ENCODE results near the gene ACOT4. TPM values are rescaled to one million over a fixed set of nuclear protein-coding genes. Genes with fewer than 3 reads are reported as not detected.
"Not testable (repeated sequence)": the region's sequence is repeated elsewhere in the genome, so short reads cannot be mapped to it uniquely, and the experiment has no call there.

ACOT4 gene, protein sequence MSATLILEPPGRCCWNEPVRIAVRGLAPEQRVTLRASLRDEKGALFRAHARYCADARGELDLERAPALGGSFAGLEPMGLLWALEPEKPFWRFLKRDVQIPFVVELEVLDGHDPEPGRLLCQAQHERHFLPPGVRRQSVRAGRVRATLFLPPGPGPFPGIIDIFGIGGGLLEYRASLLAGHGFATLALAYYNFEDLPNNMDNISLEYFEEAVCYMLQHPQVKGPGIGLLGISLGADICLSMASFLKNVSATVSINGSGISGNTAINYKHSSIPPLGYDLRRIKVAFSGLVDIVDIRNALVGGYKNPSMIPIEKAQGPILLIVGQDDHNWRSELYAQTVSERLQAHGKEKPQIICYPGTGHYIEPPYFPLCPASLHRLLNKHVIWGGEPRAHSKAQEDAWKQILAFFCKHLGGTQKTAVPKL
- total RNA-seq, result 3.1 TPM
- polyA plus RNA-seq (ENCODE audit: insufficient read depth, low read depth, low replicate concordance), result 10.6 TPM
- long read RNA-seq, donor 1, partial matches to known transcripts, result 0 of 1 reads
- long read RNA-seq, donor 1, other reads (novel, unspliced or antisense), result 0 of 1 reads
- long read RNA-seq, donor 2, partial matches to known transcripts, result 0 of 4 reads
- long read RNA-seq, donor 2, other reads (novel, unspliced or antisense), result 0 of 4 reads
- long read RNA-seq, donor 3, transcript ACOT4-201 (3 exons, 2,362 nt), result major isoform, 5 of 5 reads
- long read RNA-seq, donor 3, partial matches to known transcripts, result 0 of 5 reads
- long read RNA-seq, donor 3, other reads (novel, unspliced or antisense), result 0 of 5 reads
- long read RNA-seq, donor 4, result 0 reads
- long read RNA-seq, donor 5, partial matches to known transcripts, result 0 of 1 reads
- long read RNA-seq, donor 5, other reads (novel, unspliced or antisense), result 0 of 1 reads
- long read RNA-seq, donor 6, result 0 reads
- long read RNA-seq, donor 7, transcript ACOT4-201 (3 exons, 2,362 nt), result major isoform, 9 of 10 reads
- long read RNA-seq, donor 7, partial matches to known transcripts, result 0 of 10 reads
- long read RNA-seq, donor 7, other reads (novel, unspliced or antisense), result 1 of 10 reads
- long read RNA-seq, donor 8, partial matches to known transcripts, result 0 of 1 reads
- long read RNA-seq, donor 8, other reads (novel, unspliced or antisense), result 0 of 1 reads
- long read RNA-seq, donor 9, partial matches to known transcripts, result 0 of 2 reads
- long read RNA-seq, donor 9, other reads (novel, unspliced or antisense), result 0 of 2 reads
- long read RNA-seq, donor 10, partial matches to known transcripts, result 0 of 3 reads
- long read RNA-seq, donor 10, other reads (novel, unspliced or antisense), result 0 of 3 reads

DNA sequence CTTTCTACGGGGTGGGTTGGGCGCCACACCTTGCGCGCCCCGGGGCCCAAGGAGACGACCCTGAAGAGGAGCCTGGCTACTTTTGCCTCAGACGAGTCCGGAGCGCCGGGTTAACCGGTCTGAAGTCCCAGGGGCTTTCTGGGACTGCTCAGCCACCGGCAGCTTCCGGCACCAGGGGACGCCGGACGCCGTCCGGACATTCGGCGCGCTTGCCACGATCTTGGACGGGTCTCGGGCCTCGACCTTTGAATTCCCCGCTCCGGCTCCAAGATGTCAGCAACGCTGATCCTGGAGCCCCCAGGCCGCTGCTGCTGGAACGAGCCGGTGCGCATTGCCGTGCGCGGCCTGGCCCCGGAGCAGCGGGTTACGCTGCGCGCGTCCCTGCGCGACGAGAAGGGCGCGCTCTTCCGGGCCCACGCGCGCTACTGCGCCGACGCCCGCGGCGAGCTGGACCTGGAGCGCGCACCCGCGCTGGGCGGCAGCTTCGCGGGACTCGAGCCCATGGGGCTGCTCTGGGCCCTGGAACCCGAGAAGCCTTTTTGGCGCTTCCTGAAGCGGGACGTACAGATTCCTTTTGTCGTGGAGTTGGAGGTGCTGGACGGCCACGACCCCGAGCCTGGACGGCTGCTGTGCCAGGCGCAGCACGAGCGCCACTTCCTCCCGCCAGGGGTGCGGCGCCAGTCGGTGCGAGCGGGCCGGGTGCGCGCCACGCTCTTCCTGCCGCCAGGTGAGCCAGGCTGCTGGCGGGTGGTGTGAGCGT is at the start of gene ACOT4:
Gene ACOT4, plus strand, starts transcription at position 184 of the 760 bp plus-strand sequence. Its CDS starts 87 bp downstream, at position 271.
- Histone ChIP-seq H3K36me3 (ENCODE audit: control insufficient read depth in 2 of 3, insufficient read depth in 3 of 3, low read length in 3 of 3) (no peaks in the 10 kb centered on the region), H3K27ac (ENCODE audit: low read depth in 2 of 2, low read length in 2 of 2) (peak within 1 kb of the TSS; percentile 37 to 67), H3K9me3 (ENCODE audit: control insufficient read depth in 2 of 3, insufficient read depth in 1 of 3, low read length in 3 of 3) (no peaks in the 10 kb centered on the region), H3K4me3 (ENCODE audit: low read length in 3 of 3) (peak within 1 kb of the TSS; percentile 17 to 77 (median 64)), H3K9ac (ENCODE audit: low read length in 3 of 3) (peak within 1 kb of the TSS in 1 of 3 donors; percentile 31), H3K4me1 (ENCODE audit: control insufficient read depth in 2 of 3, insufficient read depth in 2 of 3, low read depth in 1 of 3, low read length in 3 of 3) (peaks cover 0 to 2% (median 0%) of the 10 kb centered on the region in 3 donors), H3K27me3 (ENCODE audit: control insufficient read depth, insufficient read depth, low read length) (no peaks in the 10 kb centered on the region)
- TF ChIP-seq CTCF (IDR thresholded peaks at IDR 0.05; ENCODE audit: borderline replicate concordance, extremely low read depth, insufficient read depth), result peak; percentile 1
- intact Hi-C loops (cut with DNase I), result no loop called here
- no peak for FAIRE-seq
- peak; percentile 47 to 80 (median 63) for DNase-seq

DNA sequence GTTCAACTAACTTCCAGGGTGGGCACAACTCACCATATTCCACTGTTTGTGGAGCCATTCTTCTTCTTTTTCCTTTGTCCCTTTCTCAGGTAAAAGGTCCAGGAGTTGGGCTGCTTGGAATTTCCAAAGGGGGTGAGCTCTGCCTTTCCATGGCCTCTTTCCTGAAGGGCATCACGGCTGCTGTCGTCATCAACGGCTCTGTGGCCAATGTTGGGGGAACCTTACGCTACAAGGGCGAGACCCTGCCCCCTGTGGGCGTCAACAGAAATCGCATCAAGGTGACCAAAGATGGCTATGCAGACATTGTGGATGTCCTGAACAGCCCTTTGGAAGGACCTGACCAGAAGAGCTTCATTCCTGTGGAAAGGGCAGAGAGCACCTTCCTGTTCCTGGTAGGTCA is 48.7 kb upstream of the ACOT4 start:
- H3K4me1 ChIP-seq (ENCODE audit: control insufficient read depth in 2 of 3, insufficient read depth in 2 of 3, low read depth in 1 of 3, low read length in 3 of 3); H3K9ac ChIP-seq (ENCODE audit: low read length in 3 of 3); H3K27me3 ChIP-seq (ENCODE audit: control insufficient read depth, insufficient read depth, low read length); H3K27ac ChIP-seq (ENCODE audit: low read depth in 2 of 2, low read length in 2 of 2); FAIRE-seq; intact Hi-C loops (cut with DNase I); H3K4me3 ChIP-seq (ENCODE audit: low read length in 3 of 3); DNase-seq; H3K9me3 ChIP-seq (ENCODE audit: control insufficient read depth in 2 of 3, insufficient read depth in 1 of 3, low read length in 3 of 3); H3K36me3 ChIP-seq (ENCODE audit: control insufficient read depth in 2 of 3, insufficient read depth in 3 of 3, low read length in 3 of 3): not testable (repeated sequence)

DNA sequence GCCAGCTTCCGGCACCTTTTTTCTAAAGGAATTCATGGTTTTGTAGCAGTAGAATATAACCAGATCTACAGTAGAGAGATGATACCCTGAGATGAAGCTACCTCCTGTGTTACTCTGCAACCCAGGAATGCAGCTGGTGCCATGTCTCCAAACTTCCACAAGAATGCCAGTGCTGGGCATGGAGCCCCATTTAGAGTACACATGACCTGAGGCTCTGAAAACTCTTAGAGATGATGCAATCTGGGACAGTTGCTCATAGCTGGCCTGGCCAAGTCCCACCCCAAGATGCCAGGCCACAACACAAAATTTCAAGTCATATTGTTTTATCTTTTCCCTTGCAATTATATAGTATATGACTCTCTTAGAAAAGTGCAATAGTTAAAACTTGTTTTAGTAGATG is 46.3 kb upstream of the ACOT4 start:
- H3K36me3 ChIP-seq (ENCODE audit: control insufficient read depth in 2 of 3, insufficient read depth in 3 of 3, low read length in 3 of 3); H3K4me3 ChIP-seq (ENCODE audit: low read length in 3 of 3); H3K9ac ChIP-seq (ENCODE audit: low read length in 3 of 3); H3K4me1 ChIP-seq (ENCODE audit: control insufficient read depth in 2 of 3, insufficient read depth in 2 of 3, low read depth in 1 of 3, low read length in 3 of 3); H3K27ac ChIP-seq (ENCODE audit: low read depth in 2 of 2, low read length in 2 of 2); H3K9me3 ChIP-seq (ENCODE audit: control insufficient read depth in 2 of 3, insufficient read depth in 1 of 3, low read length in 3 of 3); intact Hi-C loops (cut with DNase I); DNase-seq; H3K27me3 ChIP-seq (ENCODE audit: control insufficient read depth, insufficient read depth, low read length); FAIRE-seq: not testable (repeated sequence)

DNA sequence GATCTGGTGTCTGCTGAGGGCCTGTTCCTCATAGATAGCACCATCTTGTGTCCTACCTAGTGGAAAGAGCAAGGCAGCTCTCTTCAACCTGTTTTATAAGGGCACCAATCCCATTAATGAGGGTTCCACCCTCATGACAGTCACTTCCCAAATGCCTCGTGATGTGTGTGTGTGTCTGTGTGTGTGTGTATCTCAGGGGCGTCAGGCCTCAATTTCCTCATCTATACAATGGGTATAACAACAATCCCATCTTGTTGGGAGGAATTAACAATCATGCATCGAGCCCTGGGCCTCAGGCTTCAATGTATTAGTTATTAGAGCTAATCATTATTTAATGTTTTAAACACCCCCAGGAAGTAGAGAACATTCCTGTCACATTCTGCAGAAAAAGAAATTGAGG is 42.6 kb upstream of the ACOT4 start:
- H3K9me3 ChIP-seq (ENCODE audit: control insufficient read depth in 2 of 3, insufficient read depth in 1 of 3, low read length in 3 of 3); H3K4me1 ChIP-seq (ENCODE audit: control insufficient read depth in 2 of 3, insufficient read depth in 2 of 3, low read depth in 1 of 3, low read length in 3 of 3); DNase-seq; H3K9ac ChIP-seq (ENCODE audit: low read length in 3 of 3); intact Hi-C loops (cut with DNase I); H3K27me3 ChIP-seq (ENCODE audit: control insufficient read depth, insufficient read depth, low read length); FAIRE-seq; H3K36me3 ChIP-seq (ENCODE audit: control insufficient read depth in 2 of 3, insufficient read depth in 3 of 3, low read length in 3 of 3); H3K27ac ChIP-seq (ENCODE audit: low read depth in 2 of 2, low read length in 2 of 2); H3K4me3 ChIP-seq (ENCODE audit: low read length in 3 of 3): not testable (repeated sequence)

DNA sequence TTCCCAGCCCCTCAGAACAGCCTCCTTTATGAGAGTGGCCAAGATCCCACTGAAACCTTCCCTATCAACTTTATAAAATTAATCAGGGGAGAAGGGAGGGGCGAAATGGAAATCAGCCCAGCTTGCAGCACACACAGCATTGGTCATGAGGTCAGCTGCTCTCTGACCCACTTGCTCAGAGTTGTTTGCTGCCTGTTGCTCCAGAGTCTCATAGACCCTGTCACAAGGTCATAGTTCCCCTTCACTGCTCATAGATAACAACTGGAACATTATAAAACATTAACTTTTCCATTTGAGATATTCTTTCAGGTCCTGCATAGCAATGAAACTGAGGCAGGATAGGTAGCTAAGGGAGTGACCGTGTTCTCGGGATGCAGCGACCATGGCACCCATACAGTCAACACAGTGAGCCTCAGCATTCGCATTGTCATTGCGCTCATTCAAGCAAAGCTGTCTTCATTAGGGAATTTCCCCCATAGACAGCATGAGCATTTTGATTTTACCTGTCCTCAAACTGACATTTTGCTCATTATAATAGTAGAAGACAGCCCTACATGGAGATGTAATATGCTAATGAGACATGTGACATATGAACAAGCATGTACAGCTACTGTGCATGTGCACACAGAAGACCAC is 41.7 kb upstream of the ACOT4 start:
- H3K9ac ChIP-seq (ENCODE audit: low read length in 3 of 3); H3K27ac ChIP-seq (ENCODE audit: low read depth in 2 of 2, low read length in 2 of 2); H3K27me3 ChIP-seq (ENCODE audit: control insufficient read depth, insufficient read depth, low read length); FAIRE-seq; H3K4me1 ChIP-seq (ENCODE audit: control insufficient read depth in 2 of 3, insufficient read depth in 2 of 3, low read depth in 1 of 3, low read length in 3 of 3); H3K36me3 ChIP-seq (ENCODE audit: control insufficient read depth in 2 of 3, insufficient read depth in 3 of 3, low read length in 3 of 3); H3K4me3 ChIP-seq (ENCODE audit: low read length in 3 of 3); H3K9me3 ChIP-seq (ENCODE audit: control insufficient read depth in 2 of 3, insufficient read depth in 1 of 3, low read length in 3 of 3); DNase-seq; intact Hi-C loops (cut with DNase I): not testable (repeated sequence)

All from kidney (tissue), 22 donors.